Kidney epithelial cell (primary cell): ENCODE results near the gene ZNF727. TPM values are rescaled to one million over a fixed set of nuclear protein-coding genes. Genes with fewer than 3 reads are reported as not detected.
"Not testable (repeated sequence)": the region's sequence is repeated elsewhere in the genome, so short reads cannot be mapped to it uniquely, and the experiment has no call there.

ENCODE experiments used
- DNase-seq: peaks from one replicate; pipeline ENCODE4 v3.0.0-alpha.2; 2010; ENCODE audit warnings: low read depth
- H3K27me3 ChIP-seq: 2 replicates; pipeline ENCODE4 v1.6.0; 2011; ENCODE audit warnings: low read length; ENCODE audit not compliant: control insufficient read depth, insufficient read depth
- H3K36me3 ChIP-seq: 2 replicates; pipeline ENCODE4 v1.5.1; 2011; ENCODE audit warnings: low read length; ENCODE audit not compliant: control insufficient read depth, insufficient read depth
- H3K4me3 ChIP-seq: 2 replicates; pipeline ENCODE4 v1.5.1; 2011; ENCODE audit warnings: low read depth, mild to moderate bottlenecking, control low read depth, low read length
- total RNA-seq: library from RNA; depleted of rRNA; stranded (reverse); fragments of >200 nt; gene quantifications from 2 replicates; pipeline ENCODE4 v1.2.3, GENCODE V29; 2015
- TF ChIP-seq, protein P1 (sequence below): IDR thresholded peaks from 2 replicates; pipeline ENCODE4 v1.5.1; 2011; ENCODE audit warnings: mild to moderate bottlenecking, moderate library complexity, low read length, control low read depth, inconsistent platforms; ENCODE audit not compliant: insufficient read depth, poor library complexity, severe bottlenecking

ZNF727 gene
- 0.14 TPM in 1 of 2 replicates, not detected in the other for total RNA-seq

DNA sequence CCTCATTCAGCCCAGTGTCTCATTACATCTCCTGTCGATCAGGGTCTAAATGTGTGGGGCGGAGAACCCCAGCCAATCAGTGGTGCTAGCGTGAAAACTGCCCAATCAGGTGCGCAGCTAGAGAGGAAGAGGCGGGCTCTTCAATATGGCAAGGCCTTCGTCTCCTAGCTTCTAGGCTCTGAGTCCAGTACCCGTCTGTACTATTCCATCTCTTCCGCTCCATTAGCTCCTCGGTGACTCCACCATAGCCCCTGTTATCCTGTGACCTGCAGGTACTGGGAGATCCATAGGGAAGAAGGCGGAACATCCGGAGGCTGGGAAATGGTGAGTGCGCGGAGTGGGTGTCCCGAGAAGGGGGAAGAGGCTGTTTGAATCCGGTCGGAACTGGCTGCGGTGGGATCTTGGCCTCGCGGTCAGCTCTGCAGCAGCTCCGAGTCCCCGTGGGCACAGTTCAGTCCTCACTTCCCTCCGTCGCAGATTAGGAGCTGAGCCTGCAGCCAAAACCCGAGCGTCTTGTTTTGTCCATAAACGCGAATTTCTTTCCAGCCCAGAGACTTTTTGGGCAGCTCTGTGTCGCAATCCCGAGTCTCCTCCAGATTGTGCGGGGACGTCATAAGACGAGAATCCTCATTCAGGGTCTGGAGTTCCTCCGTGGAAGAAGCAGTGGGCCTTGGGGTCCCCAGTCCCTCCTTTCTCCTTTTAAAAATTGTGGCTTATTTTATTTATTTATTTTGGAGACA, at the start of gene ZNF727:
Gene ZNF727, plus strand, starts transcription at position 134 of the 740 bp plus-strand sequence. Its CDS starts 188 bp downstream, at position 322.
- Histone ChIP-seq H3K4me3 (no peak within 1 kb of the TSS), H3K36me3 (no peaks in the 10 kb centered on the region), H3K27me3 (no peaks in the 10 kb centered on the region)
- TF ChIP-seq, protein P1, sequence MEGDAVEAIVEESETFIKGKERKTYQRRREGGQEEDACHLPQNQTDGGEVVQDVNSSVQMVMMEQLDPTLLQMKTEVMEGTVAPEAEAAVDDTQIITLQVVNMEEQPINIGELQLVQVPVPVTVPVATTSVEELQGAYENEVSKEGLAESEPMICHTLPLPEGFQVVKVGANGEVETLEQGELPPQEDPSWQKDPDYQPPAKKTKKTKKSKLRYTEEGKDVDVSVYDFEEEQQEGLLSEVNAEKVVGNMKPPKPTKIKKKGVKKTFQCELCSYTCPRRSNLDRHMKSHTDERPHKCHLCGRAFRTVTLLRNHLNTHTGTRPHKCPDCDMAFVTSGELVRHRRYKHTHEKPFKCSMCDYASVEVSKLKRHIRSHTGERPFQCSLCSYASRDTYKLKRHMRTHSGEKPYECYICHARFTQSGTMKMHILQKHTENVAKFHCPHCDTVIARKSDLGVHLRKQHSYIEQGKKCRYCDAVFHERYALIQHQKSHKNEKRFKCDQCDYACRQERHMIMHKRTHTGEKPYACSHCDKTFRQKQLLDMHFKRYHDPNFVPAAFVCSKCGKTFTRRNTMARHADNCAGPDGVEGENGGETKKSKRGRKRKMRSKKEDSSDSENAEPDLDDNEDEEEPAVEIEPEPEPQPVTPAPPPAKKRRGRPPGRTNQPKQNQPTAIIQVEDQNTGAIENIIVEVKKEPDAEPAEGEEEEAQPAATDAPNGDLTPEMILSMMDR, result no peak
- no peak for DNase-seq

DNA sequence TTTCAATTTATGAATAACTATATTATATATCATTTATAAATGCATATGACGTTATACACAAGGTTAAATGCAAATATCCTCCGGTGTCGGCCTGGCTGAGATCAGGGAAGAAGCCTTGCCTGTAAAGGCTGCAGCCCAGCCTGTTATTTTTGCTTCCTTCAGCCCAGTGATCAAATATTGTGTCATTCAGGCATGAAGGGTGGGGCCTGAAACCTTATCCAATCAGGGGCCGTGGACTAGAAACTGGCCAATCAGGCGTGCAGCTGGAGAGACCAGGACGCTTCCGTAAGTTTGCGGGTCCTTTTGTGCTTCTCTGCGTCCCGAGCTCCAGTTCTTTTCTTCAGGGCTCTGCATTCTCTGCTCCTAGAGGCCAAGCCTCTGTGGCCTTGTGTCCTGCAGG, 46.7 kb upstream of the ZNF727 start, which contains the start of gene ZNF722:
Gene ZNF722, plus strand, starts transcription at position 301 of the 400 bp plus-strand sequence. CDS start 113 bp downstream, outside the sequence.
- Histone ChIP-seq H3K4me3 (no peak within 1 kb of the TSS), H3K27me3 (no peaks in the 10 kb centered on the region), H3K36me3 (no peaks in the 10 kb centered on the region)
- no peak for DNase-seq
- TF ChIP-seq, protein P1, result no peak

DNA sequence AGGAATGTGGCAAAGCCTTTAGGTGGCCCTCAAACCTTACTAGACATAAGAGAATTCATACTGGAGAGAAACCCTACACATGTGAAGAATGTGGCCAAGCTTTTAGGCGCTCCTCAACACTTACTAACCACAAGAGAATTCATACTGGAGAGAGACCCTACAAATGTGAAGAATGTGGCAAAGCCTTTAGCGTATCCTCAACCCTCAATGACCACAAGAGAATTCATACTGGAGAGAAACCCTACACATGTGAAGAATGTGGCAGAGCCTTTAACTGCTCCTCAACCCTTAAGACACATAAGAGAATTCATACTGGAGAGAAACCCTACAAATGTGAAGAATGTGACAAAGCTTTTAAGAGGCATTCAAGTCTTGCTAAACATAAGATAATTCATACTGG, 29.7 kb upstream of the ZNF727 start:
- not testable (repeated sequence) for H3K27me3 ChIP-seq, H3K36me3 ChIP-seq, DNase-seq

DNA sequence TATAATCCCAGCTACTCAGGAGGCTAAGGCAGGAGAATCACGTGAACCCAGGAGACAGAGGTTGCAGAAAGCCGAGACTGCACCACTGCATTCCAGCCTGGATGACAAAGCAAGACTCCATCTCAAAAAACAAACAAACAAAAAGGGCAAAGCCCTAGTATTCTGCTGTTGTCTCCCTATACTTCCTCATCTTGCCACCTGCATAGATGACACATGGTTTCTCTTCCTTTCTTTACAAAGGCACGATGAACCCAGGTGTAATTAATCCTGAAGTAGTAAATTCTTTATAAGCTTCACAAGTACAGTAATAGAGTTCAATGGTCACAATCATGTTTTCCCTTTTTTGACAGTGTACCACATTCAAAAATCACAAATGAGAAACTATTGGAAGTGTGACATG, 9.8 kb upstream of the ZNF727 start:
- H3K27me3 ChIP-seq, result no peaks in the 10 kb centered on the region

More for the DNA sequence above, 29.7 kb upstream of the ZNF727 start:
- H3K4me3 ChIP-seq, result not testable (repeated sequence)

DNA sequence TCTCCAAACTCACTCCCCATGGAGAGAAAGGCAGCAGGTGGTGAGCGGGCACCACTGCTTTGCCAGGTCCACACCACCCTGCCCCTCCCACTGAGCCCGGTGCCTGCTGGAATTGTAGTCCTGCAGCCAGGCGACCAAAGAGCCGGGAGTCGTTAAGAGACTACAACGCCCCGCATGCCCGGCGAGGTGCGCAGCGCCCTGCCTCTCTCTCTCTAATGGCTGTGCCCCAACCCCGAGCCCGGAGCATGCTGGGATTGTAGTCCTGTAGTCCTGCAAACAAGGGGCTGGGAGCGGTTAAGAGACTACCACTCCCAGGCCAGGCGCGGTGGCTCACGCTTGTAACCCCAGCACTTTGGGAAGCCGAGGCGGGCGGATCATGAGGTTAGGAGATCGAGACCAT, 8.1 kb upstream of the ZNF727 start:
- DNase-seq, result no peak
- H3K4me3 ChIP-seq, result no peak overlapping the region
- no peaks in the 10 kb centered on the region for H3K27me3 ChIP-seq
- TF ChIP-seq, protein P1, result no peak
- H3K36me3 ChIP-seq, result no peaks in the 10 kb centered on the region

More for the DNA sequence above, 9.8 kb upstream of the ZNF727 start:
- no peak overlapping the region for H3K4me3 ChIP-seq
- DNase-seq, result no peak
- TF ChIP-seq, protein P1, result no peak
- H3K36me3 ChIP-seq, result no peaks in the 10 kb centered on the region

DNA sequence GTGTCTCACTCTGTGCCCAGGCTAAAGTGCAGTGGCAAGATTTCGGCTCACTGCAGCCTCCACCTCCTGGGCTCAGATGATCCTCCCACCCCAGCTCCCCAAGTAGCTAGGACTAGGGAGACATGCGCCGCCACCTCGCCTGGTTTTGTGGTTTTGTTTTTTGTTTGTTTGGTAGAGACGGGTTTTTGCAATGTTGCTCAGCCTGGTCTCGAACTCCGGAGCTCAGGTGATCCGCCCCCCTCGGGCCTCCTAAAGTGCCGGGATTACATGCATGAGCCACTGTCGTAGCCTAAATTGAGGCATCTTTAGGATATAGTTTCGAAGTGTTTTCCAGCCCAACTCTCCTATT, 781 bp downstream of the ZNF727 start:
- no peaks in the 10 kb centered on the region for H3K36me3 ChIP-seq
- no peaks in the 10 kb centered on the region for H3K27me3 ChIP-seq
- no peak overlapping the region for H3K4me3 ChIP-seq
- no peak for DNase-seq
- TF ChIP-seq, protein P1, result no peak

DNA sequence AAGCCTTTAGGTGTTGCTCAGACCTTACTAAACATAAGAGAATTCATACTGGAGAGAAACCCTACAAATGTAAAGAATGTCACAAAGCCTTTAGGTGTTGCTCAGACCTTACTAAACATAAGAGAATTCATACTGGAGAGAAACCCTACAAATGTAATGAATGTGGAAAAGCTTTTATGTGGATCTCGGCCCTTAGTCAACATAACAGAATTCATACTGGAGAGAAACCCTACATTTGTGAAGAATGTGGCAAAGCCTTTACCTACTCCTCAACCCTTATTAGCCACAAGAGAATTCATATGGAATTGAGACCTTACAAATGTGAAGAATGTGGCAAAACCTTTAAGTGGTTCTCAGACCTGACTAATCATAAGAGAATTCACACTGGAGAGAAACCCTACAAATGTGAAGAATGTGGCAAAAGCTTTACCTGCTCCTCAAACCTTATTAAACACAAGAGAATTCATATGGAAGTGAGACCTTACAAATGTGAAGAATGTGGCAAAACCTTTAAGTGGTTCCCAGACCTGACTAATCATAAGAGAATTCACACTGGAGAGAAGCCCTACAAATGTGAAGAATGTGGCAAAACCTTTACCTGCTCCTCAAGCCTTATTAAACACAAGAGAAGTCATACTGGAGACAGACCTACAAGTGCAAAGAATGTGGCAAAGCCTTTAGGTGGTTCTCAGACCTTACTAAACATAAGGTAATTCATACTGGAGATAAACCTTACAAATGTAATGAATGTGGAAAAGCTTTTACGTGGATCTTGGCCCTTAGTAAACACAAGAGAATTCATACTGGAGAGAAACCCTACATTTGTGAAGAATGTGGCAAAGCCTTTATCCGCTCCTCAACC, 32.8 kb downstream of the ZNF727 start:
- H3K4me3 ChIP-seq, DNase-seq, H3K36me3 ChIP-seq, H3K27me3 ChIP-seq: not testable (repeated sequence)
